Right atrium auricular region (tissue), 2 donors: ENCODE data around the gene CLEC18B. TPM values are rescaled to one million over a fixed set of nuclear protein-coding genes. Genes with fewer than 3 reads are reported as not detected.
A peak's percentile ranks its signal among the peaks of the same experiment; 100 is the strongest.
"Not testable (repeated sequence)": the region's sequence is repeated elsewhere in the genome, so short reads cannot be mapped to it uniquely, and the experiment has no call there.

Experiments
- DNase-seq: peaks from one replicate; pipeline ENCODE4 v3.0.0-alpha.2; 2019; ENCODE audit warnings: low spot score
- H3K27ac ChIP-seq, 2 donors: fragments of 200-600 bp; sonication (generic); 1 replicate in 1 of 2; 2 replicates in 1 of 2; pipeline ENCODE4 v1.5.1; 2016 to 2019
- H3K27me3 ChIP-seq, 2 donors: fragments of 200-600 bp; sonication (generic); one replicate each; pipeline versions ENCODE4 v1.5.1 to v1.6.0; 2017 to 2019
- H3K36me3 ChIP-seq: fragments of 200-600 bp; sonication (generic); one replicate; pipeline ENCODE4 v1.5.1; 2016
- H3K4me1 ChIP-seq, 2 donors: fragments of 200-600 bp; sonication (generic); one replicate each; pipeline versions ENCODE4 v1.5.1 to v1.6.0; 2017 to 2019
- H3K4me3 ChIP-seq, 2 donors: fragments of 200-600 bp; sonication (generic); 1 replicate in 1 of 2; 2 replicates in 1 of 2; pipeline ENCODE4 v1.5.1; 2017 to 2019; ENCODE audit warnings: mild to moderate bottlenecking in 1 of 2, moderate library complexity in 1 of 2
- H3K9me3 ChIP-seq, 2 donors: fragments of 200-600 bp; sonication (generic); one replicate each; pipeline ENCODE4 v1.5.1; 2019
- CTCF ChIP-seq, 2 donors: fragments of 200-600 bp; sonication (generic); IDR thresholded peaks; one replicate each; pipeline ENCODE4 v1.5.1; 2019; ENCODE audit warnings: antibody characterized with exemption in 2 of 2
- total RNA-seq, 2 donors: library from RNA; depleted of rRNA; stranded (reverse); fragments of >200 nt; gene quantifications; one replicate each; pipeline ENCODE4 v1.1.0, GENCODE V29; 2016

The CLEC18B gene
- total RNA-seq, 2 donors from 2014 or later, result not detected

GRCh38 chr16:74449470-74449869, 28.2 kb upstream of the CLEC18B start:
- Histone ChIP-seq H3K9me3 (no peaks in the 10 kb centered on the region), H3K4me3 (no peak overlapping the region), H3K27me3 (no peaks in the 10 kb centered on the region), H3K4me1 (peaks cover 0 to 36% of the 10 kb centered on the region in 2 donors), H3K27ac (peak overlapping the region; percentile 76 to 81), H3K36me3 (peaks cover 30% of the 10 kb centered on the region)
- TF ChIP-seq CTCF (IDR thresholded peaks at IDR 0.05), result no peak
- peak; percentile 62 for DNase-seq

DNA sequence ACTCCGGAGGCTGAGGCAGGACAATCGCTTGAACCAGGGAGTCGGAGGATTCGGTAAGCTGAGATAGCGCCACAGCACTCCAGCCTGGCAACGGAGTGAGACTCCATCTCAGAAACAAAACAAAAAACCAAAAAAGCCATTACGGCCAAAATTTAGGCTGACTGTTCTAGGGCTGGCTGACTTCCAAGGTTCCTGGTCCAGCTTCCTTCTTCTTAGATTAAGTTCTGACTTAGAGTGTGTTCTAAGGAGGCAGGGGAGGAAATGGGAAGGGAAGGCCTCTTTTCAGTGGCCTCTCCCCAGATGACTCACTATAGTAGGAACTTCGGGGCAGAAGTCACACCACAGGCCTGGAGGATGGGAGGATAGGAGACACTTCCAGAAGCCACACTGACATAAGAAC, 27.7 kb upstream of the CLEC18B start:
- Histone ChIP-seq H3K4me1 (peaks cover 0 to 36% of the 10 kb centered on the region in 2 donors), H3K27ac (peak overlapping the region; percentile 76 to 81), H3K36me3 (peaks cover 30% of the 10 kb centered on the region), H3K4me3 (no peak overlapping the region), H3K27me3 (no peaks in the 10 kb centered on the region), H3K9me3 (no peaks in the 10 kb centered on the region)
- DNase-seq, result peak; percentile 92
- TF ChIP-seq CTCF (IDR thresholded peaks at IDR 0.05), result no peak

DNA sequence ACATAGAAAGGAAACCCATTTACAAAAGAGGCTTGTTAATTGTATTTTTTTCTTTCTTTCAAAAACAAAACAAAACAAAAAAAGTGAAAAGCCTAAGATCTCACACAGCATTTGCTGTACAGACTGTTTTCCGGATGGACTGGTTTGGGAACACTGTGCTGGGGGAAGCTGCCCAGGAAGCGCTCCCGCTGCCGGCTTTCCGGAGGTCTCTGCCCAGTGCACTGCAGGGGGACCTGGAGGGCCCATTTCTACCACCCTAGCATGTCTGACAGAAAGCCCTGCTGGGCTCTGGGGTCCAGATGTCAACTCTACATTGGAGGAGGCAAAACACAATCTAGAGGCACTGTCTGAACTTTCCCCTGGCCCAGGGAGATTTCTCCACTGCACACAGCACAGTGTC, 26.3 kb upstream of the CLEC18B start:
- Histone ChIP-seq H3K4me1 (peaks cover 0 to 36% of the 10 kb centered on the region in 2 donors), H3K4me3 (no peak overlapping the region), H3K27me3 (no peaks in the 10 kb centered on the region), H3K9me3 (no peaks in the 10 kb centered on the region), H3K27ac (peak overlapping the region; percentile 76 to 81), H3K36me3 (peaks cover 21% of the 10 kb centered on the region)
- DNase-seq, result no peak
- TF ChIP-seq CTCF (IDR thresholded peaks at IDR 0.05), result no peak

- no peaks in the 10 kb centered on the region for H3K9me3 ChIP-seq
- no peak for TF ChIP-seq CTCF (IDR thresholded peaks at IDR 0.05)
- H3K36me3 ChIP-seq, result peaks cover 14% of the 10 kb centered on the region
- H3K4me1 ChIP-seq, result peaks cover 0 to 36% of the 10 kb centered on the region in 2 donors
- peak overlapping the region; percentile 5 to 76 for H3K27ac ChIP-seq
- no peak overlapping the region for H3K4me3 ChIP-seq
- no peak for DNase-seq
- H3K27me3 ChIP-seq, result no peaks in the 10 kb centered on the region
Observed at GRCh38 chr16:74446866-74447265, 25.6 kb upstream of the CLEC18B start.

- not testable (repeated sequence) for DNase-seq, H3K4me3 ChIP-seq, H3K9me3 ChIP-seq, H3K36me3 ChIP-seq, H3K27me3 ChIP-seq, H3K27ac ChIP-seq
- peaks cover 0 to 19% of the 10 kb centered on the region in 2 donors for H3K4me1 ChIP-seq
Observed at GRCh38 chr16:74443624-74444346, 22.5 kb upstream of the CLEC18B start.

DNA sequence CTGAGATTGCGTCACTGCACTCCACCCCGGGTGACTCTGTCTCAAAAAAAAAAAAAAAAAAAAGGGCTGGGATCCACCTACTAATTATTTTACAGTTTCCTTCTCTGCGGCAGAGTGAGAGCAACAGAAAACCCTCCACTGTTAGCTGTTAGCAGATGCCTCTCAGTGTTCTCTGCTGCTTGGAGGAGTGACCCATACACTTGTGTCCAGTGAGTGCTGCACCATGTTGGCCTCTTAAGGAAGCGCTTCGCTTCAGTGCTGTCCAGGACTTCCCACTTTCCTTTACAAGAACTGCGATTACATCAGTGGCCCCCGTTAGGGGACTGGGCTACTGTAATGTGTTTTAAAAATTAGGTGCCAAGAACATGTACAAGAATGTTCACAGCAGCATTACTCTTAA, 18.4 kb upstream of the CLEC18B start:
- no peak for TF ChIP-seq CTCF (IDR thresholded peaks at IDR 0.05)
- H3K27me3 ChIP-seq, result no peaks in the 10 kb centered on the region
- H3K36me3 ChIP-seq, result peaks cover 5% of the 10 kb centered on the region
- no peaks in the 10 kb centered on the region for H3K9me3 ChIP-seq
- no peak for DNase-seq
- no peak overlapping the region for H3K27ac ChIP-seq
- H3K4me1 ChIP-seq, result no peaks in the 10 kb centered on the region
- no peak overlapping the region for H3K4me3 ChIP-seq
